NCI-H2227 treated with DMSO at 0.1 percent for 48 hours (cell line): ENCODE data around the gene IRAG1.

Experiments
- DNase-seq: peaks from one replicate; lab custom pipeline; 2025; lab: John Stamatoyannopoulos, UW

IRAG1 gene, protein sequence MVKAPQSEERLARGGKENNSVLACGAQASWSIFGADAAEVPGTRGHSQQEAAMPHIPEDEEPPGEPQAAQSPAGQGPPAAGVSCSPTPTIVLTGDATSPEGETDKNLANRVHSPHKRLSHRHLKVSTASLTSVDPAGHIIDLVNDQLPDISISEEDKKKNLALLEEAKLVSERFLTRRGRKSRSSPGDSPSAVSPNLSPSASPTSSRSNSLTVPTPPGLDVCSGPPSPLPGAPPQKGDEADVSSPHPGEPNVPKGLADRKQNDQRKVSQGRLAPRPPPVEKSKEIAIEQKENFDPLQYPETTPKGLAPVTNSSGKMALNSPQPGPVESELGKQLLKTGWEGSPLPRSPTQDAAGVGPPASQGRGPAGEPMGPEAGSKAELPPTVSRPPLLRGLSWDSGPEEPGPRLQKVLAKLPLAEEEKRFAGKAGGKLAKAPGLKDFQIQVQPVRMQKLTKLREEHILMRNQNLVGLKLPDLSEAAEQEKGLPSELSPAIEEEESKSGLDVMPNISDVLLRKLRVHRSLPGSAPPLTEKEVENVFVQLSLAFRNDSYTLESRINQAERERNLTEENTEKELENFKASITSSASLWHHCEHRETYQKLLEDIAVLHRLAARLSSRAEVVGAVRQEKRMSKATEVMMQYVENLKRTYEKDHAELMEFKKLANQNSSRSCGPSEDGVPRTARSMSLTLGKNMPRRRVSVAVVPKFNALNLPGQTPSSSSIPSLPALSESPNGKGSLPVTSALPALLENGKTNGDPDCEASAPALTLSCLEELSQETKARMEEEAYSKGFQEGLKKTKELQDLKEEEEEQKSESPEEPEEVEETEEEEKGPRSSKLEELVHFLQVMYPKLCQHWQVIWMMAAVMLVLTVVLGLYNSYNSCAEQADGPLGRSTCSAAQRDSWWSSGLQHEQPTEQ

DNA sequence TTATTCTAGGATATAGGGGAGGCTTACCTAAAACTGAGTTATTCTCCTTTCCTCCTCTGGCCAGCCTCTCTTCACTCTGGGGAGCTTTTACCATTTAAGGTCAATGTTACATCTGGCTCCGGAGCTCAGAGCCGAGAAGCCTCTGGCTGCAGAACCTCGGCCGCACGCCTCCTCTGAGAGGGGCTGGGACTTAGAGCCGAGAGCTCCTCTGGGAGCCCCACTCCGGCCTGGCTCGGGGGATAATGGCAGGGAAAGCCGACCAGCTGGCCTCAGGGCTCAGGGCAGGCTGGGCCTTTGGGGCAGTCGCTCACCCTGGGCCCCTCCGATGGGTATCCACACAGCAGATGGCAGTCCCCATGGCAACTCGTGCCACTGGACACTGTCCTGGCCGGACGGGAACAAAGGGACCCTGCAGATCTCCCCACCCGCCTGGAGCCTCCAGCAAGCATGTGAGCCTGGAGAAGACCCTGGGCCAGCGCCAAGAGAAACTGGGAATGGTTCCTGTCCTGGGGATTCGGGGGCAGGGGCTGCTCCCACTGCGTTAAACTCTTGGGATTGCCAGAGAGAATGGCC is at the start of gene IRAG1:
TSS of gene IRAG1 (minus strand) at position 247 of the 573 bp plus-strand sequence. CDS start at position 94, 153 bp downstream.
- no peak for DNase-seq

DNA sequence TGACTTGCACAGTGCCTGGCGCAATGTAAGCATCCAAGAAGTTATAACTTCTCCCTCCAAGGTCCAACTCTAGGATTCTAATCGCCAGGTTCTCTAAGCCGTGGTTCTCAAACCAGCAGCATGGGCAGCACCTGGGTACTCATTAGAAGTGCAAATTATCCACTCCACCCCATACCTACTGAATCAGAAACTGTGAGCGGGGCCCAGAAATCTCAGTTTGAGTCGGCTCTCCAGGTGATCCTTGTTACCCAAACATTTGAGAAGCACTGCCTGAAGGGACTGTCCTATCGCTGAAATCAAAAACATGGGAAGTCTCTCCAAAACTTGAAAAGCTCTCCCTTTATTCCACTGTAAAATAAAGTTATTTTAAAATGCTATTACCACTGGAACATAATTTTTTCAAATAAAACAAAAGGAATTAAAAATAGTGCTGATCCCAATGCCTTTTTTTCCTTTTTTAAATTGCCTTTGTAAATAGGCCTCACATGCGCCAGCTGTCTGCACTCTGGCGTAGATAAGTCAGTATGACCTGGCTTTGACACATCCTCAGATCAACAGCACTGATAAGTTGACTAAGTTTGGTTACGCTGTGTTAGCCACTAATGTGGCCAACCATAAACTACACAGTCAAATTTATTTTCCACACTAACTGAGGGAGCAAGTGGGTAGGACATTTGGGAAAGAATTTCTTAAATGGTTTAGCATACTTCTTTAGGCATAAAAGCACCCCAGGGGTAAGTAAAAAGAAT is 49.1 kb upstream of the IRAG1 start:
- no peak for DNase-seq

DNA sequence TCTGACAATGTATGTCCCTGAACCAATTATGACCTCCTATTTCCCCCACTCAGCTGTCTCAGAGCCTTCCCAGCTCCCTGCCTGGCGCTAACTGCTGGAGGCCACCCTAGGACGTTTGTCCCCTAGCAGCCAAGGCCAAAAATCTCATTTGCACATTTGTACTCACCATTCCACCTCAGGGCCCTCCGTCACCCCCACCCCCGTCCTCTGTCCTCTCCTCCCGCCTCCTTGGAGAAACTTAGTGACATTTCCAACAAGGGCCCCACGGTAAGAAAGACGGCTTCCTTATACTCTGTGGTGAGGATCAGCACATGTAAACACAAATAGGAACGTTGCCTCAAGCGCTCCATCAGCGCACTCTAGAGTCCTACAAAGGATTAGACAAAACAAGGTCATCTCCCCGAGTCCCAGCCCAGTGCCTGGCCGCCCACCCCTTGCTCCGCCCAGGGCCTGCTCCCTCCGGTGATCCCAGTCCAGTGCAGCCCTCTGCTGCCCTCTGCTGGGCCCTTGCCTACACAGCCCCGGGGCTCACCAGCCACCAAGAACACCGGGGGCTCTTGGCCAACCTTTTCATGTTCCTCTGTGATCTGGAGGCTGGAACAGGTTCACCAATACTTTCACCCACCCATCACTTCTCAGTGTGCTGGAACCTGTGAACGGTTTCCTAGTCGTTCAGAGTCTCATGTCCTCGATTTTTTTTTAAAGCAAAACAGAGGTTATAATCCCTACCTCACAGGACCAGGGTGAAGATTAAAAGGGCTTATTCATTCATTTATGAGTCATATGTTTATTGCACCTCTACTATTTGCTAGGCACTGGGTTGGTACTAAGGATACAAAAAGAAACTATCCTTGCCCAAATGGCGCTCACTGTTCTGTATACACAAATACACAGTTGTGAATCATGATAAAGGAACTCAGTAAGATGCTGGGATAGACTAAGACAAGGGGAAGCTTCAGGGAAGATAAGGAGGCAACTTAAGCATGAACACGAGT is 42.2 kb upstream of the IRAG1 start:
- DNase-seq = peak; percentile 91

DNA sequence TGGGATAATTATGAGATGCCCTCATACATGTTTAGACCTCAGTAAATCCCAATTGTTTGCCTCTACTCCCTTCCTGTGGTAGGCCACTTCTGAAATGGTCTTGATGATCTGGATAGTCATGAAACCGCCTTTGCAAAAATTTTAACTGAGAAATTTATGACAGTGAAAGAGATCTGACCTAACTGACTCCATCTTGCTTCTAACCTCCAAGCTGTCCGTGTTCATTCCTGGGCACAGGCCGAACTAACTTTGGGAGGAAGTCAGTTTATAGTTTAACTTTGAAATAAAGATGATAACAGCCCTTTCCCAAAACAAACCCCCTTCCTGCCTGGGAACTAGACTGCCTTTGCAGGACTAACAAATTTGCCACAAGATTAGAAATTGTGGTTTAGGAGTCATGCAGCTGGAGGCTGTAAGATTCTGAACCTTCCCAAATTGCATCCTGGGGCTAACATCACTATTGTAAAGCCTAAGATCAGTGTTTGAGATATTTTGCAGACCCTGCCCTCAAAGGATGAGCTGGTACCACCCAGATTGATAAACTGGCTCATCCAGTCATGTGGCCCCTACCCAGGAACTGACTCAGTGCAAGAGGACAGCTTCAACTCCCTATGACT is 37.6 kb upstream of the IRAG1 start:
- DNase-seq = no peak

DNA sequence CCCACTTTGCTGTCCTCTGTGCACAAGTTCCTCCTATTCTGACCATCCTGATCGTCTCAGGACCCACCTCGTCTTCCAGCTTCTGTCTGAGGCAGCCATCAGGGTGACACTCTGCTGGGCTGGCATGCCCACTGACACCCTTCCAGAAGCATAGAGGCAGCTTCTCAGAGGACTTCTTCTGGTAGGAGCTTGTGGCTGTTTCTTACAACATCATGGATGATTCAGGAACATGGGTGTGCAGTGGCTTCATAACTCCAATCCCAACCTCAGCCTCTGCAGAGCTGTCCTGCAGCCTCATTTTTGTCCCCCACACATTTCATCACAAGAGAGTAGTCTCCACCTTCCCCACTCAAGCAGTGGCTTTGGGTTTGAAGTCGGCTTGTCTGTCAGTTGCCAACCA is 36.6 kb upstream of the IRAG1 start:
- no peak for DNase-seq

DNA sequence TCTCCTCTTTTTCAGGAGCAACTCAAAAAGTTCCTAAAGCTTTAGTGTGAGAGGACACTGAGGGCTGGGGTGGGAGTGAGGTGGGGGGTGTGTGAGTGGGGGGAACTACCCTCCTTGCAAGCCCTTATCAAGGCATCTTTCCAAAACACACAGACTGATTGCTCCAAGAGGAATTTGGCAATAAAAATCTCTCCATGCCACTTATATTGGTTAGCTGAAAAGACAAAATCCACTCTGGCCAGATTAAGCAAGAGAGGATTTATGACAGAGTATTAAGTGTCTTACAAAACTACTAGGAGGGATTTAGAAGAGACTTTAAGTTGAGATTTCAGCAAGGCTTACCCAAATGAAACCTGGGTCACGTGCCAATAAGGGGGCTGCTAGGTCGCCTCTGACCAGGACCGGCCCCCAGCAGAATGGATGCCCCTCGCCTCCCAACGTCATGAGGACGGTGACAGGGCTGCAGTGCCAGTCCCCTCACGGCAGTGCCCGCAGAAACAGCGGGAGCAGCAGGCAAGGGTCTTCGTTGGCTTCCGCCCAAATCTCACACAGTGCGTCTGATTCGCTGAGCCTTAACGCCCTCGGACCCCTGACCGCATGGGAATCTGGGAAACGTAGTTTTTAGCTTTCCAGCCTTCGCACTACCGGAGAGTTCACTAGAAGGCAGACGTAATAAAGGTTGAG is 35.4 kb upstream of the IRAG1 start:
- DNase-seq = no peak

DNA sequence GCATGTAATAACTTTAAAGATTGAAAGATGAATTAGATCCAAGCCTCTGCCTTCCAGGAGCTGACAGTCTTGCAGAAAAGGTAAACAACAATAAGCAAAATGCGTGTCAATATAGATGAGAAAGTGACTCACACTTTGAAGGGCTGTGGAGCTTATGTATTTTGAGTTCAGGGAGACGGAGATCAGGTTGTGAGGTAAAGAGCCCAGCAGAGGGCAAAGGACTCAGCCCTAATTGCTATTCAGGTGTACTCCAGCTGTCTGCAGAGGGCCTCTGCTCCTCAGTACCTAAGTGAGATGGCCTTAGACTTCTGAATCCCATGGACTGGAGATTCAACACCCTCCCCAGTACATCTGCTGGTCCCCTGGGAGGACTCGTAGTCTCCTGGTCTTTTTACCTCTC is 34.6 kb upstream of the IRAG1 start:
- DNase-seq = no peak

DNA sequence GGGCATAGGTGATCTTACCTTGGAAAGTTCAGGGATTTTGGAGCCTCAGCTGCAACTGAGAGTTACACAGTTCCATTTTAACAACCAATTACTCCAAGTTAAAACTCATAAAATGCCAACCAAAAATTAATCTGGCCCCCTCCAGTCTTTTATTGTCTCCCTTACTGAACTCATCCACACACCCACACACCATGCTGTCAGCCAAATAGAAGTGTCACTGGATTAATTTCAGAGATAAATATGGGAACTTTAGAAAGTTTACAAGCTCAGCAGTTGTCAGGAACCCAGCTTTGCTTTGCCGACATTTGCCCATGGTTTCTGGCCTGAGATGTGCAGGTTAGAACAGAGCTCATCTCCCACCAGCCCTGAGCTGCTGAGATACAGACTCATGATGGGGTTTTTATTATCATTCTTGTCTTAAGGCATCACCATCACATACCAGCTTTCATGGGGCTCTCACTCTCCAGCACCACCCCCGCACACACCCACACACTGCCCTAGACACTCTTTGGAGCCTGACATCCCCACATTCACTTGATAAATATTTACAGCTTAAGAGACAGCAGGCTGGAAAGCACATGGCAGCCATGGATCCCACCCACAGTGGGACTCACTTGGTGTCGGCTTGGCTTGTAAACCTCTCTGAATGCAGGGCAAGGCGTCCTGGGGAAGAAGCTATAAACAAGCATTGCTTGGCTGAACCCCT is 33.7 kb upstream of the IRAG1 start:
- DNase-seq = no peak

DNA sequence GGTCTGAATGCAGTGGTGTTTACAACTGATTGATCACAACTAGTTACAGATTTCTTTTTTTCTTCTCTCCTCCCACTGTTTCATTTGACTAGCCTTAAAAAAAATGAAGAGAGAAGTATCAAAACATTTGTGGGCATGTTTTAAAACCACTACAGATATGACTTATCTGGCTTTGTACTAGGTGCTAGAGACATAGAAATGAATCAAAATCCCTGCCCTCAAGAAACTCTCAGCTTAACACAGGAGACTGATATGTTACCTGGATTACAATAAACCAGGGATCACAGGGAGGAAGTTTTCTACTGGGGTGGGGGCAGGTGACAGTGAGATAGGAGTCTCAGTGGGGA is 32.3 kb upstream of the IRAG1 start:
- DNase-seq = no peak

DNA sequence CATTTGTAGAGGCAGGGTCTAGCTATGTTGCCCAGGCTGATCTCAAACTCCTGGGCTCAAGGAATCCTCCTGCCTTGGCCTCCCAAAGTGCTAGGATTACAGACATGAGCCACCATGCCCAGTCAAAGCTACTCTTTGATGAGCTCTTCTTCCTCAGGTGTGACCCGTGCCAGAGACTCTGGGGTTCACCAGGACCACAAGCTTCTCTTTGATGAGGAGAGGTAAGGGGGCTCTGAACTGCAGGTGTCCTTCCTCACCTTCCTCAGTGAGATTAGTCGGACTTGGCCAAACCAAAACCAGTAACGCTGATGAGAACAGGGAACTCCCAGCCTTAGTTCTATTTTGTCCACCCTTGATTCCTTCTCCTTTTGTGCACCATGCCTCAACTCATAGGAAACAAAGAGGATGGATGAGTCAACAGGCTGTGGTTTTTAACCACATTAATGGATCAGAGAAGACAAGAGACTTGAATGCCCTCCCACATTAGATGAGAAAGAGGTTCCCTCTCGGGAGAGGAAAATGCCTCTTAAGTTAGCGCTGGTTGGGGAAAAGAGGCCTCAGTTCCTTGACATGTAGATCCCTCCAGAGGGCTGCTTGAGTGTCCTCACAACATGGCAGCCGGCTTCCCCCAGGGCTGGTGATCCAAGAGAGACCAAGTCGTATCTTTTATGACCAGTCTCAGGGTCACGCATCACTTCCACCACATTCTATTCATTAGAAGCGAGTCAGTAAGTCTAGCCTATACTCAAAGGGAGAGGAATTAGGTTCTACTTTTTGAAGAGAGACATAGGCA is 31.8 kb upstream of the IRAG1 start:
- DNase-seq = no peak

DNA sequence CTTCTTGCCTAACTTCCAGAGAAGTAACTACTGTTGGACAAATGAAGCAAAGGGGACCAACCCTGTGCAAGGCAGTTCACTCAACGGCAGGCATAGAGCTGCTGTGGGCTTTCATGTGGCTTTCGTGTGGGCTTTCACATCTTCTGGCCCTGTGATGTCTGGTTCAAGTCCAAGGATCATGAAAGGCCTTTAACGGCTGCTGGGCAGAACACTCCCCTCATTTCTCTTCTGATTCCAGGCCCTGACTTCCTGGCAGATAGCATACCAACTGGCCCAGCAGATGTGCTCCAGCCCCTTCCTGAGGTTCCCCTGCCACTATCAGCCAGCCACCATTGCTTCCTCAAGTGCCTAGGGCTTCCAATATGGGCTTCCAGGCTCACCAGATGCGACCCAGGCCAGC is 28.8 kb upstream of the IRAG1 start:
- DNase-seq = no peak

DNA sequence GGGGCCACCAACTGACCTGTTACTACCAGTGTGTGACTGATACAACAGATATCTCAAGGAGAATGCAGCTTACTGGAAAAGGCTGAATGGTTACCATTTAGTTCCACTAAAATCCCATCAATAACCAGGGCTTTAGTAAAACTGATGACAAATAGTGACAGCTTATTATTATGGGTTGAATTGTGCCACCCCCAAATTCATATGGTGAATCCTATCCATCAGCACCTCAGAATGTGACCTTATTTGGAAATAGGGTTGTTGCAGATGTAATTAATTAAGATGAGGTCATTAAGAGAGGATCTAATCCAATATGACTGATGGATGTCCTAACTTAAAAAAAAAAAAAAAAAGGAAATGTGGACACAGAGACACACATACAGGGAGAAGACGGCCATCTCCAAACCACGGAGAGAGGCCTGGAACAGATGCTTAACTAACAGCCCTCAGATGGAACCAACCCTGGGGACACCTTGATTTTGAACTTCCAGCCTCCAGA is 27.4 kb upstream of the IRAG1 start:
- no peak for DNase-seq

DNA sequence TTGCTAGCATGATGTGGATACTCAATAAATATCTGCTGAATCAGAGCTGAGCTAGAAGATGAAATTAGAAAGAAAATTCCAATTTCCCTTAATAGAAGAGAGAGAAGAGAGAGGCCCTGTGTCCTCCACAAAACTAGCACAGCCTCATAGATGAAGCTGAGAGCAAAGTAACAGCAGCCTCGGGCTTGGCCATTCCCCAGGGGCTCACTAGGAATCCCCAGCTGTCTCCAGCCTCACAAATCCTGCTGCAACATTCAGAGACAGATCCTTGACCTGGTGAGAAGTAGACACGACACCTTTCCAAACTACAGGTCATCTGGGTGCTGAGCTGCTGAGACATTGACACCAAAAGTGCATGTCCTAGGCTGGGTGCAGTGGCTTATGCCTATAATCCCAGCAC is 26.1 kb upstream of the IRAG1 start:
- no peak for DNase-seq

DNA sequence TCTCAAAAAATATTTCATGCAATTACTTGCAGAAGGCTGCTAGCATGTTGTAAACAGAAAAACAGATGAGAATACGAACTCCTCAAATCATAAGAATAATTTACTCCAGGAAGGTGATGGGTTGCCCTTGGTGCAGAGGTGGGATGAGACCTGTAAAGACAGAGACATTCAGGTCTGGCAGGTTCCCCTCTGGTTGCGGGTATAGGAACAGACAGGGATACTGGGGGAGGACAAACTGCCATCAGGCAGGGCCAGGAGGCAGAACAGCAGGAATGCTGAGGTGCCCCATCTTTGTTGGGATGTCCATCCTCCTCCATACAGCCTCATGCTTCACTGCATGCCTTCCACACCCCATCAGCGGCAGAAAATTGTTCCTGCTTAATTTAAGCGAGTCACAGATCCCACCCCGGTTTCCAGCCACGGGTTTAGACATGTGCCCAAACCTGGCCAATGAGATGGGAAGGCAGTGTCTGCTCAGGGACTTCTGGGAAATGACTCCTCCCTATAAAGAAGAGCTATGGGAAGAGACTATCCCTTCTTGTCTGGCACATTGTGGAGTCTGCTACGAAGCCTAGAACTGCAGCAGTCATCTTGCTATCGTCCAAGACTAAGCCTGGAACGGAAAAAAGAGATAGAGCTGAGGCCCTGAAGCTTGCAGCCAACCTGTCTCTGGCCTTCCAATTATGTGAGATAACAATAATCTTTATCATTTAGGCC is 23.1 kb upstream of the IRAG1 start:
- no peak for DNase-seq

DNA sequence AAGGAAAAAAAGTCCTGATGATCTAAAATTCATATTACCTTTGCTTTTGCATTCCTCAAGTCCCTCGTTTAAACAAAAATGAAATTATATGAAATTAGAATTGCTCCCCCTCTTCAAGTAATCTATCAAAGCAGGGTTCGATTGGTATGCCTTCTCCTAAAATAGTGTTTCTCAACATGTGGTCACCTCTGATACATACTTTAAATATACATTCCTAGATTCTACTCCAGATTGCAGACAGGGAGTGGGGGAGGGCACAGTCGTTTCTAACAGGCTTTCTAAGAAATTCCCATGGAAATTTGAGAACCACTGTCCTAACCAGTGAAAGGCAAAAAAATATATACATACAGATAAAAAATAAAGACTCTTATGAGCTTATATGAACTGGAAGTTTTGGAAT is 22.6 kb upstream of the IRAG1 start:
- no peak for DNase-seq

DNA sequence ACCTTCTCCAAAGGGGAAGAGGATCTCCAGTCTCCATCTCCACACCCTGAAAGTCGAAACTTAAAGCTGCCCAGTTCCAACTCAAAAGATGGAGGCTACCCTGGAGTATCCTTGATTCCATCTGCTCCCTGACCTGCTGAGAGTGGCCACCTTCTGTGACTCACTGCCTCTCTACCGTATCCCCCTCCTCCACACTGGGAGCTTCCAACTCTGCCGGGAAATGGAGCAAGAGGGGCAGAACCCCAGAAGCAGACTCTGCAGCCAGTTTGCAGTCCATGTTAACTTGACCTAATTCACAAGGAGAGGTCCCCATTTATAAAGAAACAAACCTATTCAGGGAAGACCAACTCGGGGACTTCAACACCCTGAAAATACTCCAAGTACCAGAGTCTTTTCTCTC is 22.0 kb upstream of the IRAG1 start:
- DNase-seq = no peak

DNA sequence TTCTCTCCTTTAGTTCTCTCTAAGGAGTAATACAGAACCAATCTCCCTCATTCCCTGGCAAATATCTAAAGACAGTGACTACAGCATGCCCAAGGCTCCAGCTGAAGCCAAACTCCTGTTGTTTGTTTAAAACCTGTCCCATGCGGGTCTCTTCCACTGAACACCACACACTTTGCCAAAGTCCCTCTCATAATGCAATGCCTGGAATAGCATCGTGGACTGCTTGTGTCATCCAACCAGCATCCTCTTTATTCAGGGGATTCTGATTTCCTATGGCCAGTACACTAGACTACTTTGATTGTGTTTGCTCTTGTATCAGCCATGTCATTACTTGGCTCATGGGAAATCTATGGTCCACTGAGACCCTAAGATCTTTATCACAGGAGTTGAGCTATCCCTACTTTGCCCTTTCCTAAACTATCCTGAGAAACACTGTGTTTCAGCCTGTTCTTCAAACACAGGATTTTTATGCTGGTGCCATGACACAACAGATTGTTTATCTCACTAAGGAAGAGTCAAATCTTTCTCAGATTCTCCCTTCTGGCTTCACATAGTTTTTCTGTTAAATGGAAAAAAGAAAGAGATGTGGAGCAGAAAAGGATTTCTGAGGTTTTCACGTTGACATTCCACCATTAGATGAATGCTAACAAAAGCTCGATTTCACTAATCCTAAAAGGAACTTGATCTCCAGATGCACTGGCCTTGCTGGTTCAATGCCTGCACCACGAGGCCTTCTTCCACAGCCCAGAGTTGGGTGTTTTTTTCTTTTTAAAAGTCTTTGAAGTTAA is 15.9 kb upstream of the IRAG1 start:
- DNase-seq = no peak
